D721Med (cell line): ENCODE data around the gene GNAT2.

ENCODE experiments used
- DNase-seq: peaks from one replicate; pipeline ENCODE4 v3.0.0; 2011; ENCODE audit warnings: low spot score; ENCODE audit not compliant: insufficient read length
- FAIRE-seq: peaks from 2 replicates; lab custom pipeline; 2011; peaks lifted over from hg19 to GRCh38; lab: Jason Lieb, UNC
- TF ChIP-seq, protein P1 (sequence below): IDR thresholded peaks from 2 replicates; pipeline ENCODE4 v1.5.1; 2012; ENCODE audit warnings: mild to moderate bottlenecking, control low read depth; ENCODE audit not compliant: insufficient read depth; ENCODE audit errors: missing control alignments

GNAT2 gene

DNA sequence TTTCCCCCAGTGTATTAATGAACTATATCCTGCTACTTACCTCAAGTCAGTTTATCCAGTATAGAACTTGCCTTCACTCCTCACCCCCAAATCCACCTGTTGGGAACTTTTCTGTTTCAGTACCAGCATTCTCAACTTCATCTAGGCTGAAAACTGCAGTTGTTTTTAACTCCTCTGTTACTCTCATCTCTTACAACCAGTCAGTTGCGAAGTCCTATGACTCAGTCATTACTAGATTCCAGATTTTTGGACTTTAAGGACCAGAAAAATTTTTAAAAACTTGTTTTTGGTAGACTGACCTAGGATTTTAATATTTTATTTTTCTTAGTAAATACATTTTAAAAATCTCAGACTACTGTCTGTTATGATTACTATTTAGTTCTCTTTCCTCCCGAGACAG, 62.9 kb downstream of the GNAT2 start:
- TF ChIP-seq, protein P1, sequence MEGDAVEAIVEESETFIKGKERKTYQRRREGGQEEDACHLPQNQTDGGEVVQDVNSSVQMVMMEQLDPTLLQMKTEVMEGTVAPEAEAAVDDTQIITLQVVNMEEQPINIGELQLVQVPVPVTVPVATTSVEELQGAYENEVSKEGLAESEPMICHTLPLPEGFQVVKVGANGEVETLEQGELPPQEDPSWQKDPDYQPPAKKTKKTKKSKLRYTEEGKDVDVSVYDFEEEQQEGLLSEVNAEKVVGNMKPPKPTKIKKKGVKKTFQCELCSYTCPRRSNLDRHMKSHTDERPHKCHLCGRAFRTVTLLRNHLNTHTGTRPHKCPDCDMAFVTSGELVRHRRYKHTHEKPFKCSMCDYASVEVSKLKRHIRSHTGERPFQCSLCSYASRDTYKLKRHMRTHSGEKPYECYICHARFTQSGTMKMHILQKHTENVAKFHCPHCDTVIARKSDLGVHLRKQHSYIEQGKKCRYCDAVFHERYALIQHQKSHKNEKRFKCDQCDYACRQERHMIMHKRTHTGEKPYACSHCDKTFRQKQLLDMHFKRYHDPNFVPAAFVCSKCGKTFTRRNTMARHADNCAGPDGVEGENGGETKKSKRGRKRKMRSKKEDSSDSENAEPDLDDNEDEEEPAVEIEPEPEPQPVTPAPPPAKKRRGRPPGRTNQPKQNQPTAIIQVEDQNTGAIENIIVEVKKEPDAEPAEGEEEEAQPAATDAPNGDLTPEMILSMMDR = no peak
- FAIRE-seq = no peak
- no peak for DNase-seq
